ENCODE measurements around the gene BANP.
"Not testable (repeated sequence)": the region's sequence is repeated elsewhere in the genome, so short reads cannot be mapped to it uniquely, and the experiment has no call there.

Gene BANP

DNA sequence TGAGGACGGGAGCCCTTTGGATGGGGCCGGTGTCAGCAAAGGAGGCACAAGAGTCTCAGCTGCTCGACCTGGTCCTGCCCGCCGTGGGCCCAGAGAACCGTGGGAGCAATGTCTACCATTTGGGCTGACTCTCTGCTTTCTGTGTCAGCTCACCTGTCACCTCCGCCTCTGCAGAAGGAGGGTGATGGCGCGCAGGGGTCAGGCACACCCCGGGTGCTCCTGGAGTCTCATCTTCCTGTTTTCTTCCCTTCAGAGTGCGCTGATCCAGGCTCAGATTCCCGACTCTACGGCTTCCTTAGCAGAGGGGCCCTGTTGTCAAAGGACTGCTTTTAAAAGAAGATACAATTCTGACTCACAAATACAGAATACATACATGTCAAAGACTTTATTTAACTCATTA is 167.1 kb downstream of the BANP start:
- no peak for DNase-seq (ENCODE audit: low read depth)
- TF ChIP-seq CTCF (IDR thresholded peaks at IDR 0.05; ENCODE audit: control insufficient read depth, extremely low read depth, insufficient read depth) = no peak
- H3K4me3 ChIP-seq (ENCODE audit: low read depth, low read length) = no peak overlapping the region

DNA sequence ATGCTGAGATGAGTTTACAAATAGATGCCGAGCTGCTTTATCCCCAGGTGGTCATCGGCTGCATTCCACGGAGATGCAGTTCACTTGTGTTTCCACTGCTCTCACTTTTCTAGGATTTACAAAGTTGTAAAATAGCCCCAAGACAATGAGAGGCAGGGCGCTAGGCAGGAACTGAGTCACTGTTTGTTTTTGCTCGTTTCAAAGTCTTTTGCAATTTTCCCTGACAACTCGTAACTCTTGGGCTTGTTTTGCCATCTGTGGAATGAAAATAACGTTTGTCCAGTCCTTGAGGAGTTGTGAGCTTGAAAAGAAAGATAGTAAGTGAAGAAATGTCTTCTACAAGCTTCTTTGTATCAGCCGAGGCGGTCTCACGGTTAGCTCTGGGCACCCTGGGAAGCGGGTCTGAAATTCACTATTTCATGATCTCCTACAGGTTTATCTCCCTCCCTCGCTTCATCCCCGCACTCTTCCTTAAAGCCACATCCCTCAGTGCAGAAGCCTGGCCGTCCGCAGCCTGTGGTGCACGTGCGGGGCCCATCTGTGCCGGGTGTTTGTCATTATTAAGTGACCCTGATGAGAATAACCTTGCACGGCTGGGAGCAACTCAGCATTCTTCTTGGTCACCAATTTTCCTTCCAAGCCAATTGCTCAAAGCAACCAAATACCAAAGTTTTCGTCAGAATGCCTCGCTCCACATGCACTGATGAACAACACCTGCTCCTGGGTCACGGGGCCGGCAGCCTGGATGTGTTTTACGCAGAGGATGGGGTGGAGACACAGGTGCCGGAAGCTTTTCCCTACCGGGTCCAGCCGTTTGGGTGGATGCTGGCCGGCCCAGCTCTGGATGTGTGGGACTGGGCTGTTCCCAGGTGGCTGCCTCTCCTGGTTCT is 167.9 kb downstream of the BANP start:
- not testable (repeated sequence) for H3K4me3 ChIP-seq (ENCODE audit: low read depth, low read length); DNase-seq (ENCODE audit: low read depth)

GRCh38 chr16:88119881-88120751 is 168.9 kb downstream of the BANP start:
- H3K4me3 ChIP-seq (ENCODE audit: low read depth, low read length); DNase-seq (ENCODE audit: low read depth): not testable (repeated sequence)

- DNase-seq (ENCODE audit: low read depth) = no peak
- TF ChIP-seq CTCF (IDR thresholded peaks at IDR 0.05; ENCODE audit: control insufficient read depth, extremely low read depth, insufficient read depth) = no peak
- no peak overlapping the region for H3K4me3 ChIP-seq (ENCODE audit: low read depth, low read length)
Observed at GRCh38 chr16:88120812-88121211, 169.6 kb downstream of the BANP start.

GRCh38 chr16:88121391-88121790 is 170.2 kb downstream of the BANP start:
- DNase-seq (ENCODE audit: low read depth); H3K4me3 ChIP-seq (ENCODE audit: low read depth, low read length): not testable (repeated sequence)

- no peak overlapping the region for H3K4me3 ChIP-seq (ENCODE audit: low read depth, low read length)
- no peak for DNase-seq (ENCODE audit: low read depth)
- no peak for TF ChIP-seq CTCF (IDR thresholded peaks at IDR 0.05; ENCODE audit: control insufficient read depth, extremely low read depth, insufficient read depth)
Observed at GRCh38 chr16:88121886-88122580, 170.8 kb downstream of the BANP start.
